HepG2 (cell line): Measurements from ENCODE around the gene THAP5. TPM values are rescaled to one million over a fixed set of nuclear protein-coding genes. Genes with fewer than 3 reads are reported as not detected.

Experiments
- AKNA ChIP-seq: sonication (generic); formaldehyde crosslinking; IDR thresholded peaks from 2 replicates; pipeline ENCODE4 v1.4.0; 2020; ENCODE audit warnings: missing genetic modification reagents, borderline replicate concordance
- ERF ChIP-seq: IDR thresholded peaks from 2 replicates; pipeline ENCODE4 v1.6.1; 2018; ENCODE audit warnings: missing biosample characterization, missing genetic modification reagents
- JUND ChIP-seq: sonication (generic); formaldehyde crosslinking; IDR thresholded peaks from 2 replicates; pipeline ENCODE4 v1.8.0; 2022; ENCODE audit warnings: mild to moderate bottlenecking, missing genetic modification reagents
- MAFG ChIP-seq: sonication (generic); formaldehyde crosslinking; IDR thresholded peaks from 2 replicates; pipeline ENCODE4 v1.5.1; 2020; ENCODE audit warnings: mild to moderate bottlenecking, missing genetic modification reagents
- NFIC ChIP-seq: IDR thresholded peaks from 2 replicates; pipeline ENCODE4 v1.6.1; 2012; ENCODE audit warnings: mild to moderate bottlenecking, low read length, inconsistent platforms
- NFKB2 ChIP-seq: sonication (generic); formaldehyde crosslinking; IDR thresholded peaks from 2 replicates; pipeline ENCODE4 v1.4.0; 2020; ENCODE audit warnings: missing genetic modification reagents, borderline replicate concordance
- RBAK ChIP-seq: sonication (generic); formaldehyde crosslinking; IDR thresholded peaks from 2 replicates; pipeline ENCODE4 v1.5.1; 2020; ENCODE audit warnings: mild to moderate bottlenecking, missing genetic modification reagents
- ZFP91 ChIP-seq: sonication (generic); formaldehyde crosslinking; IDR thresholded peaks from 2 replicates; pipeline ENCODE4 v1.9.0; 2022; ENCODE audit warnings: missing genetic modification reagents, mild to moderate bottlenecking, borderline replicate concordance
- ZKSCAN1 ChIP-seq: fragments of 150-350 bp; IDR thresholded peaks from 2 replicates; pipeline ENCODE4 v1.6.1; 2014; ENCODE audit warnings: low read length
- ZKSCAN5 ChIP-seq: sonication (generic); formaldehyde crosslinking; IDR thresholded peaks from 2 replicates; pipeline ENCODE4 v1.5.1; 2020; ENCODE audit warnings: mild to moderate bottlenecking, missing genetic modification reagents
- ZNF143 ChIP-seq: sonication (generic); formaldehyde crosslinking; IDR thresholded peaks from 2 replicates; pipeline ENCODE4 v1.4.0; 2020; ENCODE audit warnings: missing genetic modification reagents
- ZNF17 ChIP-seq: sonication (generic); formaldehyde crosslinking; IDR thresholded peaks from 2 replicates; pipeline ENCODE4 v1.5.0; 2020; ENCODE audit warnings: mild to moderate bottlenecking, missing genetic modification reagents
- ZNF235 ChIP-seq: sonication (generic); formaldehyde crosslinking; IDR thresholded peaks from 2 replicates; pipeline ENCODE4 v1.8.1; 2023; ENCODE audit warnings: mild to moderate bottlenecking, missing genetic modification reagents, borderline replicate concordance
- ZNF761 ChIP-seq: sonication (generic); formaldehyde crosslinking; conservative IDR thresholded peaks from 2 replicates; pipeline ENCODE4 v1.4.0; 2020; ENCODE audit warnings: mild to moderate bottlenecking, missing genetic modification reagents
- ZNF816 ChIP-seq: sonication (generic); formaldehyde crosslinking; IDR thresholded peaks from 2 replicates; pipeline ENCODE4 v1.8.0; 2022; ENCODE audit warnings: missing genetic modification reagents, mild to moderate bottlenecking, borderline replicate concordance
- ZNF850 ChIP-seq: sonication (generic); formaldehyde crosslinking; conservative IDR thresholded peaks from 2 replicates; pipeline ENCODE4 v1.9.0; 2021; ENCODE audit warnings: mild to moderate bottlenecking, missing genetic modification reagents
- polyA plus RNA-seq, 8 experiments: library from polyadenylated mRNA; depleted of rRNA in 3 of 8; stranded (reverse) in 7 of 8; unstranded in 1 of 8; fragments of >200 nt; fragmentation: Illumina TruSeq in 4 of 8; extraction: Trizol in 4 of 8; gene quantifications; 2 replicates each; pipeline versions ENCODE4 v1.2.1 to v1.2.3, GENCODE V29; 2011 to 2016; ENCODE audit warnings: low read depth in 4 of 8, missing spikeins in 1 of 8, mixed read lengths in 1 of 8; ENCODE audit not compliant: insufficient read depth in 1 of 8
- total RNA-seq, 5 experiments: library from RNA; depleted of rRNA; stranded (reverse); fragments of >200 nt; fragmentation: Illumina TruSeq; extraction: Trizol; gene quantifications; 2 replicates each; pipeline ENCODE4 v1.2.3, GENCODE V29; 2016; ENCODE audit warnings: low read depth in 1 of 5
- TF ChIP-seq, protein P1 (sequence below), 2 experiments: fragments of 450-650 bp in 1 of 2; sonication (generic) in 1 of 2; formaldehyde crosslinking; IDR thresholded peaks; 2 replicates each; pipeline versions ENCODE4 v1.5.0 to v1.8.0; 2020 to 2022; ENCODE audit warnings: mild to moderate bottlenecking in 1 of 2, missing genetic modification reagents in 1 of 2
- TF ChIP-seq, protein P2 (sequence below): sonication (generic); formaldehyde crosslinking; IDR thresholded peaks from 2 replicates; pipeline ENCODE4; 2020; ENCODE audit warnings: missing genetic modification reagents, mild to moderate bottlenecking, borderline replicate concordance

THAP5 gene
- total and polyA plus RNA-seq, 2 of the 13 experiments (the other 11 are each of a cell fraction or from before 2014, with no cell fraction given): 3.6 to 11.8 TPM

DNA sequence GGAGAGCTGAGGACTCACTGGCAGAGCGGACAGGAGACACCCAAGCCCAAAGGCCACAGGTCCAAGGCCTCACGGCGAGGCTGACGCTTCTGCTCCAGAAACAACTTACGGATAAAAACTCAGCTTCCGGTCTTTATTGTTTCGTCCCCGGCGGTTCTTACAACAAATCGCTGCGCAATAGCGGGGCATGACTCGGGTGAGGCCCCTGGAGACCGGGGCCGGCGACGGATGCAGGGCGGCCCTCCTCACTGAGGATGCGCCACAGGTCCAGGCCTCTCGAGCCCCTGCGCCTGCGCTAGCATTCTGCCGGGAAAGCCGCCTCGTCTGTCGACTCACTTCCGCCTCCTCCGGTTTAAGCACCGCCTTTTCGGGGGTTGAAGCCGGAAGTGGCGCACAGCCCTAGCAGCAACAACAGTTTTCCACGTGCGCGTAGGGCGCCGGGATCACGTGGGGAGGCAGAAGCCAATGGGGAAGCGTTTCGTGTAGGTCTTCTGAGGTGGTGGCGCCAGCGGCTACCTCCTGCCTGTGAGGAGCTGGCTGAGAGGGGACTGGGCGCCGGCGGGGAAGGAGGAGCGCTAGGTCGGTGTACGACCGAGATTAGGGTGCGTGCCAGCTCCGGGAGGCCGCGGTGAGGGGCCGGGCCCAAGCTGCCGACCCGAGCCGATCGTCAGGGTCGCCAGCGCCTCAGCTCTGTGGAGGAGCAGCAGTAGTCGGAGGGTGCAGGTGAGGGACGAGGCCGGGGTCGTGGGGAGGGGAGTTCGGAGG lies at the start of gene THAP5, which contains the start of gene DNAJB9 (continued):
- TF ChIP-seq, protein P1, sequence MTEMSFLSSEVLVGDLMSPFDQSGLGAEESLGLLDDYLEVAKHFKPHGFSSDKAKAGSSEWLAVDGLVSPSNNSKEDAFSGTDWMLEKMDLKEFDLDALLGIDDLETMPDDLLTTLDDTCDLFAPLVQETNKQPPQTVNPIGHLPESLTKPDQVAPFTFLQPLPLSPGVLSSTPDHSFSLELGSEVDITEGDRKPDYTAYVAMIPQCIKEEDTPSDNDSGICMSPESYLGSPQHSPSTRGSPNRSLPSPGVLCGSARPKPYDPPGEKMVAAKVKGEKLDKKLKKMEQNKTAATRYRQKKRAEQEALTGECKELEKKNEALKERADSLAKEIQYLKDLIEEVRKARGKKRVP (CRISPR knock-in tag; IDR thresholded peaks at IDR 0.05): peak in 1 of 2 experiments; percentile 80; a peak in 2 of 4 replicates
- TF ChIP-seq ZNF850 (CRISPR knock-in tag): peak; percentile 62; the same call in 1 of the 2 replicates
- no peak for TF ChIP-seq ZNF17 (CRISPR knock-in tag)
- peak; percentile 16; the same call in 1 of the 2 replicates for TF ChIP-seq AKNA
- TF ChIP-seq ZNF235 (CRISPR knock-in tag): 0 out of 2 replicates have a peak, but pooled peaks have one; percentile 4
- no peak for TF ChIP-seq ZKSCAN1
- 0 out of 2 replicates have a peak, but pooled peaks have one; percentile 42 for TF ChIP-seq JUND
- TF ChIP-seq ZNF143 (CRISPR knock-in tag): 0 out of 2 replicates have a peak, but pooled peaks have one; percentile 16
- TF ChIP-seq MAFG (CRISPR knock-in tag): no peak
- TF ChIP-seq, protein P2, sequence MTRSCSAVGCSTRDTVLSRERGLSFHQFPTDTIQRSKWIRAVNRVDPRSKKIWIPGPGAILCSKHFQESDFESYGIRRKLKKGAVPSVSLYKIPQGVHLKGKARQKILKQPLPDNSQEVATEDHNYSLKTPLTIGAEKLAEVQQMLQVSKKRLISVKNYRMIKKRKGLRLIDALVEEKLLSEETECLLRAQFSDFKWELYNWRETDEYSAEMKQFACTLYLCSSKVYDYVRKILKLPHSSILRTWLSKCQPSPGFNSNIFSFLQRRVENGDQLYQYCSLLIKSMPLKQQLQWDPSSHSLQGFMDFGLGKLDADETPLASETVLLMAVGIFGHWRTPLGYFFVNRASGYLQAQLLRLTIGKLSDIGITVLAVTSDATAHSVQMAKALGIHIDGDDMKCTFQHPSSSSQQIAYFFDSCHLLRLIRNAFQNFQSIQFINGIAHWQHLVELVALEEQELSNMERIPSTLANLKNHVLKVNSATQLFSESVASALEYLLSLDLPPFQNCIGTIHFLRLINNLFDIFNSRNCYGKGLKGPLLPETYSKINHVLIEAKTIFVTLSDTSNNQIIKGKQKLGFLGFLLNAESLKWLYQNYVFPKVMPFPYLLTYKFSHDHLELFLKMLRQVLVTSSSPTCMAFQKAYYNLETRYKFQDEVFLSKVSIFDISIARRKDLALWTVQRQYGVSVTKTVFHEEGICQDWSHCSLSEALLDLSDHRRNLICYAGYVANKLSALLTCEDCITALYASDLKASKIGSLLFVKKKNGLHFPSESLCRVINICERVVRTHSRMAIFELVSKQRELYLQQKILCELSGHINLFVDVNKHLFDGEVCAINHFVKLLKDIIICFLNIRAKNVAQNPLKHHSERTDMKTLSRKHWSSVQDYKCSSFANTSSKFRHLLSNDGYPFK (CRISPR knock-in tag): peak; percentile 99
- peak; percentile 77 for TF ChIP-seq ZNF761 (CRISPR knock-in tag)
- peak; percentile 88 for TF ChIP-seq ERF (CRISPR knock-in tag)
- peak; percentile 80; the same call in 1 of the 2 replicates for TF ChIP-seq ZFP91 (CRISPR knock-in tag)
- 0 out of 2 replicates have a peak, but pooled peaks have one; percentile 20 for TF ChIP-seq ZKSCAN5 (CRISPR knock-in tag)
- TF ChIP-seq NFIC: no peak
- peak; percentile 71; the same call in 1 of the 2 replicates for TF ChIP-seq NFKB2 (CRISPR knock-in tag)
- TF ChIP-seq ZNF816 (CRISPR knock-in tag): peak; percentile 51
- no peak for TF ChIP-seq RBAK (CRISPR knock-in tag)
